ENCODE results near the gene LAD1.

The LAD1 gene

GRCh38 chr1:201391225-201391624, 7.9 kb downstream of the LAD1 start:
- DNase-seq: no peak

GRCh38 chr1:201389051-201389450, 10.1 kb downstream of the LAD1 start:
- no peak for DNase-seq

- DNase-seq: no peak
Measured at GRCh38 chr1:201386208-201386607, 12.9 kb downstream of the LAD1 start.

GRCh38 chr1:201385299-201385891, 13.7 kb downstream of the LAD1 start:
- DNase-seq: peak; percentile 73

- DNase-seq: no peak
Measured at GRCh38 chr1:201384406-201384782, 14.7 kb downstream of the LAD1 start.

GRCh38 chr1:201383647-201384405, 15.3 kb downstream of the LAD1 start:
- DNase-seq: no peak

- no peak for DNase-seq
Measured at GRCh38 chr1:201381130-201381529, 18.0 kb downstream of the LAD1 start.

DNA sequence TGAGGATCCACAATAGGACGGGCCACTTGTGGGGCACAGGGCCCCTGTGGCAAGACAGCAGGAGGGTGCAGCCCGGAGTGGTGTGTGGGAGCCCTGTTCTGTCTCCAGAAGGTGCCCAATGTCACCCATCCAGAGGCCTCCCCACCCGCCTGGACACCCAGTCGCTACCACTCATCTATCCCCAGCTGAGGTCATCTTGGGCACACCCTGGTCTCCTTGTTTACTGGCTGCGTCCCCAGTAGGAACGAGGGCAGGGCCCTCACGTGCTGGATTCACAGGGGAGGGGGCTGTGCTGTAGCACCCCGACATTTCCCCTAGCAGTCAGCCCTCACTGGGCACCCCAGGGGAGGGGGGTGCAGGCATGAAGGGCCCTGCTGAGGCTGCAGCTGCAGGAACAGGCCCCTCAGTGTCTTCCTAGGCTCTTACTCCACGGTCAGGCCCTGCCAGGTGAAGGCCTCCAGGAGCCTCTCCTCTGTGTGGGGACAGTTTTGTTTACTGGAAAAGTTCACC, 19.3 kb downstream of the LAD1 start:
- DNase-seq: no peak

DNA sequence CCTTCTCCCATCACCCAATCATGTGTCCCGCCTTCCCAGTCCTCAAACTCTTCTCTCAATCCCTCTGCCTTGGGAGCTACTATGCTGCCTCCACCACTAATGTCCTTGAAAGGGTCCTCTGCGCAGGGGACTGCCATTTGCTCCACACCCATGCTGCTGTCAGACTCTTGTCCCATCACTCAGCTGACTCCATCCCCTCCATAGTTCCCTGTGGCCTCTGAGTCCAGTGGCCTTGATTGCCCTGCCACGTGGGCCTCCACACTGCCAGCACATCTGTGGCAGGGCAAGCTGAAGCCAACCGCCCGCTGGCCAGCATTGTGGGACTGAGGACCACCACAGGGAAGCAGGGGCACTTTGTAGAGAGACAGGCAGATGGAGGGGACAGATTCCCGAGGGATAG, 20.3 kb downstream of the LAD1 start:
- no peak for DNase-seq

DNA sequence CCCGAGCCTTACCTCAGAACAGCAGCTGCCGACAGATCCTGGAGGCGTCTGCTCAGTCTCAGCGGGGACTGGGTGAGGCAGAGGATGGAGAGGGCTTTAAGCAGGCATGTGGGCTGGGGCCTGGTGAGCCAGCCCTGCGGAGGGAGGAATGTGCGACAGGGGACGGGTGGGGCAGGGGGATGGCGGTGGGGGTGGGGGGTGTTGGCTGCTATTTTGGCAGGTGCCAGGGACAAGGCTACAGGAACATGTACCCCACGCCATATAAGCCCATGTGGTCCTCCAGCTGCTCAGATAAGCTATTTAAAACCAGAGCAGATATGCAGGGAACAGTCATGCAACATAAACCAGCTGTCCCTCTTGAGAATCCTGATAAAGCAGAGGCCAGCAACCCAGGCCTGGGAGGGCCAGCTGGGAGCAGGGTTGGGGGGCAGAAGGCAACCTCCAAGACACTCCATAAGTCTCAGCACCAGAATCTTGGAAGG, 21.5 kb downstream of the LAD1 start, which contains the start of gene TNNT2:
TSS of gene TNNT2 (minus strand) at position 70 of the 482 bp plus-strand sequence. CDS start 4,426 bp downstream, outside the sequence.
- DNase-seq: no peak

DNA sequence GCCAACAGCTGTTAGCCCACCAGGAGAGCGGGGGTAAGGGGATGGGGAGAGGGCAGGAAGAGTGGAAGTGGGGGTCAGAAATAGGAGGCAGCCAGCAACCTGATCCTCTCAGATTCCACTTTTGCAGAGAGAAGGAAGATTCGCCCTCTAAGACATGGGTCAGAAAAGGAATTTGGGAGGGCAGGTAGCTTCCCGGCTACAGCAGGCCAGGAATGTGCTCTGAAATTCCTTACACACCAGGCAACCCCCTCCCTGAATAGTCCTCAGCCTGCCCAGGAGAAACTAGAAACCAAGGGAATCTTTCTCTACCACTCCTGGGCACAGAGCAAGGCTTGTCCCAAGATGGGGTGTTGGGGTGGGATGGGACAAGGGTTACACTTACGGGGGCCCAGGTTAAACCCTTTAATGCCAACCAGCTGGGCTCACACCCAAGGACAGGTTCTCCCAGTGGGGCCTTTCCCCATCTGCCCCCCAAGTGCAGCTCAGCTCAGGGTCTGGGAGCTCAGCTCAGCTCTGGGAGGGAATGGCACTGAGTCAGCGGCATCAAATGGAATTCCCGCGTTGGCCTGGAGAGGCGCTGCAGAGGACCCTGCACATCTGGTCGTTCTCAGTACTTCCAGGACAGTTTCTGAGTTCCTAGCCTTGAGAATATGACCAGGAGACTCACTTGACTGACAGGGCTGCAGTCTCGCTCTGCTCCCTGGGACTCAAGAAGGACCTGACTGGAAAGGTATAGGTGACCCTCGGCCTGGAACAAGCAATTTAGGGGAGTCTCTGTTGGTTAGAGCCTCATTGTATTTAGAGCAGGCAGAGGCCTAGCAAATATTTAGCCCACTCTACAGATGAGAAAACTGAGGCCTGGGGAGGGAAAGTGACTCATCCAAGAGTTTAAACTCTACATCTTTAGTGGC, 22.4 kb downstream of the LAD1 start:
- DNase-seq: peak; percentile 49

DNA sequence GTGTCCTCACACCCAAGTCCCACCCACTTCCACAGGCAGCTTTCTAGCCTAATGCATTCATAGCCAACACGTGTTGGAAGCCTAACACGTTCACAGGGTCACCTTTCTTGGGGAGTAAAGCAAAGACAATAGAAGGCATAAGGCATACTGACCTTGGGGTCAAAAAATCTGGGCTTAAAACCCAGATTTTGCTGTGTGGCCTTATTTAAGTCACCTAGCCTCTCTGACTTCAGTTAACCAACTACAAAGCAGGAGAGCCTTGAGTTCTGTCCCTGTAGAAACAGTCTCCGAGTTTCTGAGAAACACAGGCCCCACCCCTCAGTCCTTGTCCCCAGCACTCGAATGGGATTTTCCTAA, 23.0 kb downstream of the LAD1 start:
- no peak for DNase-seq

DNA sequence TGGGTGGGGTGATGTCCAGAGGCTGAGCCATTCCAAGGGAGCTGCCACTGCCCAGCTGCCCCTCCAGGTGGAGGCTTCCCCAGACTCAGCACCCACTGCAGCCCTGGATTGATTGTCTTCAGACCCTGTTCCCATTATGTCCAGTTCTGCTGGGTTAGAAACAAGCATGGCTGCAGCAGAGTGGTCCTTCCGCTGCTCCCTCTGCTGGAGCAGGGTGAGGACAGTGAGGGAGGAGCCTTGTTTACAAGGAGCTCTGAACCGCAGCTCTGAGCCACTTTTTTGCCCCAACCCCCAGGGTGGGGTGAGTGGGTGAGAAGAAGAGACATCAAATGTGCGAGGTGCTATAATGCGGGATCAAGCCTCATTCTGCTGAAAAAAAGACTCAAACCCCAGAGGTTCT, 24.0 kb downstream of the LAD1 start:
- DNase-seq: no peak

DNA sequence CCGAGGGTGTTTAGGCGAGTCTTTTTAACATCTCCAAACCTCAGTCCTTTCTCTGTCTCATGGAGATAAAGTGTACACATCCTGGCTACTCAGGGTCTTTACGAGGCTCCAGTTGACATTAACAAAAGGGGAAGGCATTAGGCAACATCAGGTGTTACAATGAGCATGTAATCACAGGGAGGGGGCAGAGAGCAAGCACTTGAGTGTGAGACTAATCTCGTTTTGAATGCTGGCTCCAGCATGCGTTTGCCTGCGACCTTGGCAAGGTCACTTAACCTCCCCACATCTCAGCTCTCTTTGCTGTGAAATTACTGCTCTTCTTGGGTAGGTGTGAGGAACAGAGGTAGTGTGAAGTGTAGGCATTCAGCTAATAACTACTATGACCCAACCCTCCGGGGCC, 24.8 kb downstream of the LAD1 start:
- no peak for DNase-seq

DNA sequence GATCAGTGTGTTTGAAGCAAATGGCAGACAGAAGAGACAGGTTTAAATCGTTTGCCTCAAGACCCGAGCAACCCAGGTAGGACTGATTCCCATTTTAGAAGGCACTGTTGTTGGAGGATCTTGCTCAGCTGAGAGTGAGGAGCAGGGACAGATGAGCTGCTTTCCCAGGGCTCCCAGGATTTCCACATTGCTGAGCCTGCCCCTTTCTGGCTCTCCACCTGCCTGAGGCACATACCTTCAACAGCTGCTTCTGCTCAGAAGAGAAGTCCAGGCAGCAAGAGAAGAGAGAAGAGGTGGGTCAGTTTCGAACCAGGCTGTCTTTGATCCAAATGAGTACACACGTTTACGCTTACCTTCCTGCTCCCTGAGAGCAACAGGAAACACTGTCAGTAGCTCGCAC, 27.3 kb downstream of the LAD1 start:
- DNase-seq: no peak

- DNase-seq: no peak
Measured at GRCh38 chr1:201371276-201371675, 27.8 kb downstream of the LAD1 start.

DNA sequence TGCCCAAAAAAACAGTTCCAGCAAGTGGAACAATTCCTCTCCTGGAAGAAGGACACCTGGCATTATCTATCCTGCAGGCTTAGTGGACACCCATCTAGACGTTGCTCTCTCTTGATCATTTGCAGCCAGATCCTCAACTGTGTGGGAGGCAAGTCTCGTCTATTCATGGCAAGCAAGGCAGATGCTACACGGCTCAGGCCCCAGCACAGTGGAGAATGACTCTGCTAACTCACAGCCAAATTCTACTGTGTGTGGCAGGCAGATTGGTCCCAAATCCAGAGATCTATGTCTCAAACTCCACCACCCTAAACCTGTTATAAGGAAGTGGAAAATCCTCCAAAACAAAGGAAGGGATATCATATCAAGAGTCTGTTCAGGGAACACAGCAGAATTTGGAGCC, 28.6 kb downstream of the LAD1 start:
- DNase-seq: no peak

DNA sequence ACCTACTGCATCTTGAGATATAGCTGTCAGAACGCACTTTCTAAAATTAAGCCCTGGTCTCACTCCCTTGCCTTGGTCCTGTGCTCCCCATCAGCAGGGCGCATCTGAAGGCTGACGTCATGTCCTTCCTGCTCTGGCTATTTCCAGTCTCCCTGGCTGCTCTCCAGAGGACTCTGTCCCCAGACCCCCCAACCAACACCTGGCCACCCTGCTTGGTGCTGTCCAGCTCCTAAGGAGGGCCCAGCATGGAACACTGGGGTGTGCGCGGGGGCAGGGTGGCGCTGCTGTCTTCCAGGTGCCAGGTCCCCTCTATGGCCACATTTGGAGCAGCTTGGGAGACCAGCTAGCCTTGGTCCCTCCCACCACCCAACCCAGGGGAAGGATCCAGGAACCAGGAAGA, 29.9 kb downstream of the LAD1 start:
- no peak for DNase-seq

DNA sequence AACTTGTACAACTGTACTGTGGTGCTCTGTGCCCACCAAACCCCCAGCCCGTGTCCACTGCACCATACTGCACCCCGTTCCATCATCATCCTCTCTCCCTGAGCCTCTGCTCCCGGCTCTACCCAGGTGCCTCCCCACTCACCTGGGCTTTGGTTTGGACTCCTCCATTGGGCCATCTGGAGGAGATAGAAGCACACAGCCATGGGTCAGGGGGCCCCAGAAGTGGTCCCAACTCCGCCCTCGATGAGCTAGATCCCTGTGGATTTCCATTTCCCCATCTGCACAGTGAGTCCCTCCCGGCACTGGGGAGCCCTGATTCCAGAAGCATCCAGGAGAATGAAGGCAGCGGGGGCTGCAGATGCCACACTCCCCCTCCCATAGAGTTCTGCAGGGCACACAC, 32.4 kb downstream of the LAD1 start:
- DNase-seq: no peak

- DNase-seq: no peak
Measured at GRCh38 chr1:201365251-201365650, 33.9 kb downstream of the LAD1 start.

- DNase-seq: no peak
Measured at GRCh38 chr1:201364808-201365105, 34.4 kb downstream of the LAD1 start.

- no peak for DNase-seq
Measured at GRCh38 chr1:201363467-201363866, 35.7 kb downstream of the LAD1 start.

GRCh38 chr1:201362906-201363305, 36.2 kb downstream of the LAD1 start:
- DNase-seq: no peak

All from stimulated activated CD8-positive, alpha-beta memory T cell treated with anti-CD3 and anti-CD28 coated beads, Interleukin-4, amount 100 ng/mL, for 48 hours (primary cell).